GM19438 (cell line): Measurements from ENCODE around the gene KRTAP2-1.
"Not testable (repeated sequence)": the region's sequence is repeated elsewhere in the genome, so short reads cannot be mapped to it uniquely, and the experiment has no call there.

ENCODE experiments used
- ATAC-seq: cut with Tn5 transposase; IDR thresholded peaks from one replicate; pipeline ENCODE4 v1.9.1; 2021; ENCODE audit warnings: low read depth; ENCODE audit not compliant: unreplicated experiment

KRTAP2-1 gene, protein sequence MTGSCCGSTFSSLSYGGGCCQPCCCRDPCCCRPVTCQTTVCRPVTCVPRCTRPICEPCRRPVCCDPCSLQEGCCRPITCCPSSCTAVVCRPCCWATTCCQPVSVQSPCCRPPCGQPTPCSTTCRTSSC

DNA sequence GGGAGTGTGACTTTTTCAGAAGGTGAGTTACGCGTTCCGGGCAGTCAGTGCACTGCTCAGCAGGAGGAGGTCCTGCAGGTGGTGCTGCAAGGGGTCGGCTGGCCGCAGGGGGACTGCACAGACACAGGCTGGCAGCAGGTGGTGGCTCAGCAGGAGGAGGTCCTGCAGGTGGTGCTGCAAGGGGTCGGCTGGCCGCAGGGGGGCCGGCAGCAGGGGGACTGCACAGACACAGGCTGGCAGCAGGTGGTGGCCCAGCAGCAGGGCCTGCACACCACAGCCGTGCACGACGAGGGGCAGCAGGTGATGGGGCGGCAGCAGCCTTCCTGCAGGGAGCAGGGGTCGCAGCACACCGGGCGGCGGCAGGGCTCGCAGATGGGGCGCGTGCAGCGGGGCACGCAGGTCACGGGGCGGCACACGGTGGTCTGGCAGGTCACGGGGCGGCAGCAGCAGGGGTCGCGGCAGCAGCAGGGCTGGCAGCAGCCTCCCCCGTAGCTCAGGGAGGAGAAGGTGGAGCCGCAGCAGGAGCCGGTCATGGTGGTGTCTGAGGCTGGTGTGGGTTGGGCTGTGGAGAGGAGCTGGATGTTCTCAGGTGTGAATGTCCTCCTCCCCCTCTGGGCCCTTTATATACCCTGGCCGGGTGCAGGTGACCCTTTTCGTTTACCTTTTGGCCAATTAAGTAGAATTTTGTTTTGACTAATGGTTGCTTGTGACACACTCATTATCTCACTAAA, at the start of gene KRTAP2-1:
TSS of gene KRTAP2-1 (minus strand) at position 582 of the 731 bp plus-strand sequence. CDS start at position 533, 49 bp downstream.
- not testable (repeated sequence) for ATAC-seq

DNA sequence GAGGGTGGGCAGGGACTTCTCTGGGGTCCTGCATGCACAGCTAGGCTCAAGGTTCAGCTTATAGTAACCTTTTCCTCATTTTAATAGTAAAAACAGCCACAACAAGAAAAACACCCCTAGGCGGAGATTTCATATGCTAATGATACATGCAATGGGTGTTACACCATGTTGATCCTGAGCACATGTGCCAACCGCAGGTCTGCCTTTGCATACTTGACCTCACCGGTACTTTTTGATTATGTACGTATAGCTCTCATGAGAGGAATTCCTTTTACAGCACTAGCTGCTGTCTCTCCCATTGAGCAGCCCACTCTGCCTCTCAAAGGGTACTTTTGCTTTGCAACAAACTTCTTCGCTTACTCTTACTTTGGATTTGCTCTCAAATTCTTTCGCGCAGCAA, 48.9 kb upstream of the KRTAP2-1 start:
- no peak for ATAC-seq

DNA sequence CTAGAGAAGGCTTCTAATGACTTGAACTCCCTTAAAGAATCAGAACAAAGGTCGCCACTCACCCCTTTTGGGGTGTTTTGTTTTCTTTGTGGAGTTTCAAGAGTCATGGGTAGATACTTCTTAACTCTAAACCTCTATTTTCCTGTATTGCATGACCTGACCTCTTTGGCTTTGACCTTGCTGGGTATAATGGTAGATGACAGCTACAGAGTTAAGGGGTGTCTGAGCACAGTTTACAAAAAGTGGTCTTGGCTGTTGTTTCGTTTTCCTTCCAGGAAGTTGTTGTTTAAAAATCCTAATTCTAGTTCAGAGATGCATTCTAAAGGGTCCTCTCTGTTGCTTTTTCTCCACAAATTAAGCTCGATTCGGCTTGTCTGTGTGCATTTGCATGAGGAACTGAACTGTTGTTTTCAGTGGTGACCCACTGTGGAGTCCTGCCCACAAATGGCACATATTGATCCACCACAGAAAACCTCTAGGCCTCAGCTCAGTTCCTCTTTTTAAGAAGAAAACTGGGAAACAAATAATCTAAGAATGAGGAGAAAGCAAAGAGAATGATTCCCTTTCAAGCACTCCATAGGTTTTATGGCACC, 41.7 kb upstream of the KRTAP2-1 start:
- not testable (repeated sequence) for ATAC-seq

DNA sequence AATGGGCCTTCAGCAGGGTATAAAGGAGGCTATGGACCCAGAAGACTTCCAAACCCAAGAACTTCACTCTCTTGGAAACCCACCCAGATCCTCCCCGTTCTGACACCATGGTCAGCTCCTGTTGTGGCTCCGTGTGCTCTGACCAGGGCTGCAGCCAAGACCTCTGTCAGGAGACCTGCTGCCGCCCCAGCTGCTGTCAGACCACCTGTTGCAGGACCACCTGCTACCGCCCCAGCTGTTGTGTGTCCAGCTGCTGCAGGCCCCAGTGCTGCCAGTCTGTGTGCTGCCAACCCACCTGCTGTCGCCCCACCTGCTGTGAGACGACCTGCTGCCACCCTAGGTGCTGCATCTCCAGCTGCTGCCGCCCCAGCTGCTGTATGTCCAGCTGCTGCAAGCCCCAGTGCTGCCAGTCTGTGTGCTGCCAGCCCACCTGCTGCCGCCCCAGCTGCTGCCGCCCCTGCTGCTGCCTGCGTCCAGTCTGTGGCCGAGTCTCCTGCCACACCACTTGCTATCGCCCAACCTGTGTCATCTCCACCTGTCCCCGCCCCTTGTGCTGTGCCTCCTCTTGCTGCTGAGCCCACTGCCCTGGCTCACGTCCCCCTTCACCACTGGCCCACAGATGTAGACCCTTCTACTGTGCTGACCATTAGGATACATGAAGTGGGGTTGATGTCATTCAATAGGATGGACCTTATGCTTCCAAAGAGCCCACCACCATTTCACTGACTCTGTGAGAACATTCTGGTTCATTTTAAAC, 37.2 kb upstream of the KRTAP2-1 start, which contains the start of gene KRTAP4-7:
TSS of gene KRTAP4-7 (plus strand) at position 51 of the 757 bp plus-strand sequence. CDS start at position 108, 57 bp downstream.
- ATAC-seq = not testable (repeated sequence)

DNA sequence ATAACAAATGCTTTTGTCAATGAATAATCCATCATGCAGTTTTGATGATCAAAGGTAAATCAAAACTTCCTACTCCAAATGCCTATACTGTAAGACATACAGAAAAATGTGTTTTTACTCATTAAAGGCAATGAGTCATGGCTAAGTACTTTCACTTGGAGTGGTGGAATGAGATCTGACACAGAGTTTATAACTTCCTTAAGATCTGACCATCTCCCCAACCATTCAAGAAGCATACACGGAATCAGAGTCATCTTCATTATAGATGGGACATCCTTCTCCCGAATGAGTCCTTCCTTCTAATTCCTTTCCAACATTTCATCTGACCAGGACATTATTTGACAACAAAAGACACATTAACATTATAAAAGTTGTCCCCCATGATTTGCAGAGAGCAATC, 36.3 kb upstream of the KRTAP2-1 start:
- ATAC-seq = not testable (repeated sequence)

DNA sequence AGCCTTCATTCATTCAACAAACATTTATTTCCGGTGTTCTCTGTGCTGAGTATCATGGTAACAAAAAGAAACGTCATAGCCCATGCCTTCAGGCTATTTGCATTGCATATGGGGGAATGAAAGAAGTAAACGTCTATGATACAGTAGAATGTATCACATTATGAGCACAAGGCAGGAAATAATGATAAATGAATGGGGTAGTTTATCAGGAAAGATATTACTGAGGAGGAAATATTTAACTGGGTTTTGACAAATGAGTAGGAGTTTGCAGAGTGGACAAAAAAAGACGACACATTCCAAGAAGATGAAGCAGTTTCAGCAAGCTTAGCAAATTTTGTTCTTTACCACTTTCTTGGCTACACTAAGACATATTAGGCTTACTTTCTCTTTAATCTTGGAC, 35.5 kb upstream of the KRTAP2-1 start:
- ATAC-seq = no peak

DNA sequence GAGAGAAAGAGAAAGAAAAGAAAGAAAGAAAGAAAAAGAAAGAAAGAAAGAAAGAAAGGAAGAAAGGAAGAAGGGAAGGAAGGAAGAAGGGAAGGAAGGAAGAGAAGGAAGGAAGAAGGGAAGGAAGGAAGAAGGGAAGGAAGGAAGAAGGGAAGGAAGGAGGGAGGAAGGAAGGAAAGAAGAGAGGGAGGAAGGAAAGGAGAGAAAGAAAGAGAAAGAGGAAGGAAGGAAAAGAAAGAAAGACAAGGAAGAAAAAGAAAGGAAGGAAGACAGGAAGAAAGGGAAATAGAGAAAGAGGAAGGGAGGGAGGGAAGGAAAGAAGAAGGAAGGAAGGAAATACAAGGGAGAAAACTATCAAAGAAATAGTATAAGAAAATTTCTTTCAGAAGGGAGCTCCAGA, 29.7 kb upstream of the KRTAP2-1 start:
- ATAC-seq = no peak

DNA sequence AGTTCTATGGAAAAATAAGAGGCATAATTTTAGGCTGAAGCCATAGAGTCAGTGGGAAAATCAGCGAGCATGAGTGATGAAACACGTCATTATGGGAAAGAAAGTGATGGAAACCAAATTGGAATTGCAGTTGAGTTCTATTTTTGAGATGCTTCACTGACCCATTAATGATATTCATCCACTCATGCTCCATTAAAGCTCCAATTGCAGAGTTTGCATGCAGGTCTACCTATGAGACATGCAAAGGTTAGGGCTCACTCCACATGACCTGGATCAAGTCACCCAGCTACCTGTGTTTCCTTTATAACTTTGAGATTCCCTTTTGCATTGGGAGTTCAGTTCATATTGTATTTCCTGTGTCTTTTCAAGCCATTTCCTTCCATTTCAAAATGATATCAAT, 26.6 kb upstream of the KRTAP2-1 start:
- ATAC-seq = no peak

DNA sequence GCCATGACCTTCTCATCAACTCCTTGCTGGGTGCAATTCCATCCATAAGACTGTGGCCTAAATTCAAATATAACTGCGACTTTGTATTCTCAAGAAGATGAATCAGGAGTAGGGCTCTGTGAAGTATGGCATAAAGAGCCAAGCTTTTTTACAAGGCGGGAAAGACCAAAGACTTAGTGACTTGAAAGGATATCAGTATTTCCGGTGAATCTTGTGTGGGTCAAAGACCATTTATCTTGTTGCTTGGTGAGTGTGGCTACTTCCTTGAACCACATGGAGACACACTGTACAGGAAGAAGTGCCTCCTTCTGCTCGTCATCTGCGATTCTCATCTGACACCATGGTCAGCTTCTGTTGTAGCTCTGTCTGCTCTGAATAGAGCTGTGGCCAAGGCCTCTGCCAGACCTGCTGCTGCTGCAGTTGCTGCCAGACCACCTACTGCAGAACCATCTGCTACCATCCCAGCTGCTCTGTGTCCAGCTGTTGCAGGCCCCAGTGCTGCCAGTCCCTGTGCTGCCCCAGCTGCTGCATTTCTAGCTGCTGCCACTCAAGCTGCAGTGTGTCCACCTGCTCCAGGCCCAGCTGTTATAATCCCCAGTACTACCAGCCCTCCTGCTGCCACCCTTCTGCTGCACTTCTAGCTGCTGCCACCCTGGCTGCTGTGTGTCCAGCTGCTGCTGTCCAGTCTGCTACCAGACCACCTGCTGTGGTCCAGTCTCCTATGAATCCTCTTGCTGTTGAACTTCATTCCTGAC, 24.7 kb upstream of the KRTAP2-1 start:
- ATAC-seq = no peak

DNA sequence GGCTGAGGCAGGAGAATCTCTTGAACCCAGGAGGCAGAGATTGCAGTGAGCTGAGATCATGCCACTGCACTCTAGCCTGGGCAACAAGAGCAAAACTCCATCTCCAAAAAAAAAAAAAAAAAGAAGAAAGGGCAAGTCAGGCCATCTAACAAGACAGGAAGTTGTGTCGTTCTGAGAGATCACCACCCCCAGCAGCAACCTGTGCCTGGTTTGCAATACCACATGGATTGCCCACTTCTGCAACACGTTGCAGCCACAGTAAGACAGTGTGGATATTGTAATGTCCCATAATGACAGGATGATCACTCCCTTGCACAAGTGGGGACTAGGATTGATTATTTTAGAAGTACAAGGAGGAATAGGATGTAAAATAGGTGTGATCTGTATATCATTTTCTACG, 21.9 kb upstream of the KRTAP2-1 start:
- ATAC-seq = no peak

DNA sequence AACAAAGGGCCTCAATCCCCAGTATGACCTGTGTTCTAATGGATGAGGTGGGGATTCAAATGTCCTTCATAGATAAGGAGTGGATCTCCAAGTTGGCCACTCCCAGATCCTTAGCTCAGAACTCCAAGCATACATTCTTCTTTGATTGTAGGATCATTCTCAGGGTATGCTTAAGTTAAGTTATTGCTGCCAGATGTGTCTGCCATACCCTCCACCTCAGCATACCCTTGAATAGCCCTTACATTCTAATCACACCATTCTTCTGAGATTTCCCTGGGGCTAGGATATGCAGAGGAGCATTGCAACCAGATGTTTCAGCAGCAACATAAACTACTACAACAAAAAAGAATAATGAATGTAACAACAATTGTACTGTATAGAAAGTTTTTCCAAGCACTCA, 20.2 kb upstream of the KRTAP2-1 start:
- ATAC-seq = no peak

DNA sequence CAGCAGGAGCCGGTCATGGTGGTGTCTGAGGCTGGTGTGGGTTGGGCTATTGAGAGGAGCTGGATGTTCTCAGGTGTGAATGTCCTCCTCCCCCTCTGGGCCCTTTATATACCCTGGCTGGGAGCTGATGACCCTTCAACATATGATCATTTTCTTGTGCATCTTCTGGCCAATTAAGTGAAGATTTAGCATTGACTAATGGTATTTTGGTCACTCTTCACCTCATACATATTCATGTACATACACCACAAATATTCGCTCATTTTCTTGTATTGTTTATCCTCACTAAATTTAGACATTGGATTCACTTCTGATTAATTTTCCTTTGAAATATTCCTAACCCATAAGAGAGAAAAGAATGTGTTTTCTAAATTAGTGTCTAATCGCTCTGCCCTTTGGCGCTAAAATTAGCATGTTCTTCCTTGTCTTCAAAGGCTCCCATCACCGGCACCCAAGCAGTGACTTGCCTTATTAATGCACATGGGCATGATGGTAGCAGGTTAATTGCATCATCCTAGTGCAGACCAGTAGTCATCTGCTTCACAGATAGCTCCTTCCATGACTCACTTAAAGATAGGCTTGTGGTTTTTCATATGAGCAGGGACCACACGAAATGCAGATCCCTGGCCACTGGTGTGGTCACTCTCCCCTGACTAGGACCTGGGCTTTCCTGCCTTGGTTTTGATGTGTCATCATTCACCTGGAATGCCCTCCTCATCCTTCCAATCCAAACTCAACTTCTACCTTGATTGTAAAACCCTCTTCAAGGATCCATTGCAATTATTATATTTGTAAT, 18.9 kb upstream of the KRTAP2-1 start, which contains the start of gene KRTAP2-4:
TSS of gene KRTAP2-4 (minus strand) at position 51 of the 796 bp plus-strand sequence. CDS start at position 17, 34 bp downstream.
- ATAC-seq = no peak

DNA sequence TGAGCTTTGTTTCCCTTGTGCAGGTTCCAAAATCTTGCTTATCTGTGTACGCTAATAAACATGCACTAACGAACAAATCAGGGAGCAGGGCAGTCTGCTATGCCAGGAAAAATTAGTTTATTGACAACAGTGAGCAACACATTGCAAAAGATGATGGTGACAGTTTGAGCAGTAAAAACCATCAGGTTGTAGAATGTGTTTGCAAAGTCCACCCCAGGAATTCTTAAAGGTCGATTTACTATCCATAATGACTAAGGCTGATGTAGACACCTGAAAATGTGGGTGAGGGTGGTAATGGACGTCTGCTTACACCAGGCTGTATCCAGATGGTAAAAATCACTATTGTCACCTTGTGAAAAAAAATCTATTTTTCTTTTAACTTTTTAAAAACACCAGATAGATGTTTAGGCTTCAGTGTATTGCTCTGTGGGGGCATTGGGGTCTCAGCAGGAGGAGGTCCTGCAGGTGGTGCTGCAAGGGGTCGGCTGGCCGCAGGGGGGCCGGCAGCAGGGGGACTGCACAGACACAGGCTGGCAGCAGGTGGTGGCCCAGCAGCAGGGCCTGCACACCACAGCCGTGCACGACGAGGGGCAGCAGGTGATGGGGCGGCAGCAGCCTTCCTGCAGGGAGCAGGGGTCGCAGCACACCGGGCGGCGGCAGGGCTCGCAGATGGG, 18.0 kb upstream of the KRTAP2-1 start:
- not testable (repeated sequence) for ATAC-seq

DNA sequence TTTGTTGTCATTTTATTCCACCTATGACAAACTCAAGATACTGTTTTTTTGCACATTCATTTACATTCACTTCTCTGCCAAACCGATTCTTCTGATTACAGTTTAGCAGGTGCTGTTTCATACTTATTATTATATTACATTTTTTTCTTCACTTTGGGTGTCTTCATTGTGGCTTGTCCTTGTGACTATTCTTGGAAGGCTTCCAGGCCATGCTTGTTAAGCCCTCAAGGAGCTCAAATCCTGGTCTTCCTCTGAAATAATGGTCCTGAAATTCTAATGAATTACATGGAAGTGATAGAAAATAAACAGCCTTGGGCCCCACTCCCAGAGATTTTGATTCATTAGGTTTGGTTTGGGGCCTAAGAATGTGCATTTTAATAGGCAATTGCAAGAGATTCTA, 17.2 kb upstream of the KRTAP2-1 start:
- no peak for ATAC-seq

DNA sequence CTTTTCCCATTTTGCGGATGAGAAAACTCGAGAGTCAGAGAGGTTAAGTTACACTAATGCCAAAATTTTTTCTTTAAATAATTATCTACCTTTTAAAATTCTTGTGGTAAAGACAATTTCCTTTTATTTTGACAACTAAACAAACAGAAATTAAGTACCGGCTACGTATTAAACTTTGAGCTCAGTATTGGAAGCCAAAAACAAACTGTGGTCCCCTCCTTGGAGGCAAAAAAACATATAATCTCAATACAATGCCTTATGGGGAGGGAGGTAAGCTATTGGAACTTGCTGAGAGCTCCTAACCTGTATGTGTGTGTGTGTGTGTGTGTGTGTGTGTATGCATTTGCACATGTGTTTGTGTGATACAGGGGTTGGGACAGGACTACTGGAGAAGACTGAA, 16.3 kb upstream of the KRTAP2-1 start:
- ATAC-seq = no peak

DNA sequence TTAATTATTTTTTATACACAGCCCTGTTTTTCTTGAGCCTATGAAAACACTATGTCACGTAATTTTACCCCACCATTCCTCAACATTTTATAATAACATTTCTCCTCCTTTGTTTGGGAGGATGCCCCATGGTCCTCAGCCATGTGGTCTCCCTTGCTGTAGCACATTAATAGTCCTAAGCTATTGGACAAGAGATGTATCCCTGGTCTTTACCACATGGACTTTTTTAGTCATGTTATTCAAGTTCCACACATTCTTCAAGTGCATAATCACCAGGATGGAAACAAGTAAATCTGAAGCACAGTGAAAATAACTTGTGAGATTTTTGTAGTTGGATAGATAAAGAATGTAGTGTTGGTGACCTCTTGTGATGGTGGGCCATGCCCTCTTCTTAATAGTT, 14.8 kb upstream of the KRTAP2-1 start:
- ATAC-seq = no peak

DNA sequence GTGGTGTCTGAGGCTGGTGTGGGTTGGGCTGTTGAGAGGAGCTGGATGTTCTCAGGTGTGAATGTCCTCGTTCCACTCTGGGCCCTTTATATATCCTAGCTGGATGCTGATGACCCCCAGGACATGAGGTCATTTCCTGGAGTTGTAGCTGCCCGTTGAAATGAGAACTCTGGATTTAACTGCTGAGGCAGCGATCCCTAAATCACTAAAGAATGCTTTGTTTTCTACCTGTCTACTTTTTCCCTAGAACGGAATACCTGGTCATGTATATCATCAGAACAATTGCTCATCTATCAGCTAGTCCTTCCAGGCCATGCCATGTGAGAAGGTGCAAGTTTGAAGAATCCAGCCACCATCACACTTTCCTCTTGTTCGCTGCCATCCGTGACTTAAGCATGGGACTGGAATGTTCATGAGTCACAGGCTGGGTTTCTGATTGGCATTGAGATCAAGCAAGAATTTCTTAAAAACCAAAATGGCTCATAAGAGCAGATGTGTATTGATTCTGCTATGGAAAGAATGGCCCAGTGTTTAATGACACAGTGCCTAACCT, 13.0 kb upstream of the KRTAP2-1 start, which contains the start of gene KRTAP2-3:
TSS of gene KRTAP2-3 (minus strand) at position 63 of the 553 bp plus-strand sequence. CDS start 64 bp downstream, outside the sequence.
- ATAC-seq = no peak

DNA sequence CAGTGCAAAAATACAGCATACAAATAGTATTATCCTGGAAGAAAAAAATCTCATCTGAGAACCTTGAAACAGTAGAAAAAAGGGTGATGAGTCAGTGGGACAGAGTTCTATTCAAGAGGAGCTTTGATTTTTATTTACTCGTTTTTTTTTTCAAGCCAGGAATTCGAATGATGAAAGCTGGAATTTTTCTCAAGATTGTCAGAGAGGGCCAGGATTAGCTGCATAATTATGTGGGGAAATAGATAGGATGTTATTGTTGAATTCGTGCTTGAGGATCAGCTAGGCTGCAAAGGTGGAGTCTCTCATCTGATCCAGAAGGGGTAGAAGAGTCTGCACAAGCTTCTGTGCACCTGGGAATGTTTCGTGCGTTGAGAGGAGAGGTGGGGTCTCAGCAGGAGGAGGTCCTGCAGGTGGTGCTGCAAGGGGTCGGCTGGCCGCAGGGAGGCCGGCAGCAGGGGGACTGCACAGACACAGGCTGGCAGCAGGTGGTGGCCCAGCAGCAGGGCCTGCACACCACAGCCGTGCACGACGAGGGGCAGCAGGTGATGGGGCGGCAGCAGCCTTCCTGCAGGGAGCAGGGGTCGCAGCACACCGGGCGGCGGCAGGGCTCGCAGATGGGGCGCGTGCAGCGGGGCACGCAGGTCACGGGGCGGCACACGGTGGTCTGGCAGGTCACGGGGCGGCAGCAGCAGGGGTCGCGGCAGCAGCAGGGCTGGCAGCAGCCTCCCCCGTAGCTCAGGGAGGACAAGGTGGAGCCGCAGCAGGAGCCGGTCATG, 12.3 kb upstream of the KRTAP2-1 start:
- ATAC-seq = not testable (repeated sequence)
